Coronary artery (tissue), 2 donors: ENCODE results near the gene EBF4.

ENCODE experiments used
- DNase-seq: peaks from one replicate; pipeline ENCODE4 v3.0.0-alpha.2; 2017; ENCODE audit warnings: low spot score
- H3K27ac ChIP-seq, 2 donors: fragments of 200-600 bp; sonication (generic); one replicate each; pipeline ENCODE4 v1.5.1; 2016 to 2019
- H3K4me3 ChIP-seq: fragments of 200-600 bp; sonication (generic); 2 replicates; pipeline ENCODE4 v1.5.1; 2016; ENCODE audit warnings: mild to moderate bottlenecking, moderate library complexity
- CTCF ChIP-seq: fragments of 200-600 bp; sonication (generic); IDR thresholded peaks from one replicate; pipeline ENCODE4 v1.5.1; 2019; ENCODE audit warnings: antibody characterized with exemption

The EBF4 gene

GRCh38 chr20:2658414-2659354 lies 33.9 kb upstream of the EBF4 start:
- no peak for DNase-seq
- H3K27ac ChIP-seq = no peak overlapping the region

GRCh38 chr20:2659547-2659946 lies 33.0 kb upstream of the EBF4 start:
- Histone ChIP-seq H3K27ac (no peak overlapping the region), H3K4me3 (no peak overlapping the region)
- DNase-seq = no peak
- no peak for TF ChIP-seq CTCF

More at GRCh38 chr20:2658414-2659354, 33.9 kb upstream of the EBF4 start:
- no peak overlapping the region for H3K4me3 ChIP-seq
- no peak for TF ChIP-seq CTCF

- TF ChIP-seq CTCF = no peak
- Histone ChIP-seq H3K4me3 (peak overlapping the region; percentile 96), H3K27ac (peak overlapping the region; percentile 88 to 92)
Measured at GRCh38 chr20:2663364-2663886, 29.2 kb upstream of the EBF4 start.

DNA sequence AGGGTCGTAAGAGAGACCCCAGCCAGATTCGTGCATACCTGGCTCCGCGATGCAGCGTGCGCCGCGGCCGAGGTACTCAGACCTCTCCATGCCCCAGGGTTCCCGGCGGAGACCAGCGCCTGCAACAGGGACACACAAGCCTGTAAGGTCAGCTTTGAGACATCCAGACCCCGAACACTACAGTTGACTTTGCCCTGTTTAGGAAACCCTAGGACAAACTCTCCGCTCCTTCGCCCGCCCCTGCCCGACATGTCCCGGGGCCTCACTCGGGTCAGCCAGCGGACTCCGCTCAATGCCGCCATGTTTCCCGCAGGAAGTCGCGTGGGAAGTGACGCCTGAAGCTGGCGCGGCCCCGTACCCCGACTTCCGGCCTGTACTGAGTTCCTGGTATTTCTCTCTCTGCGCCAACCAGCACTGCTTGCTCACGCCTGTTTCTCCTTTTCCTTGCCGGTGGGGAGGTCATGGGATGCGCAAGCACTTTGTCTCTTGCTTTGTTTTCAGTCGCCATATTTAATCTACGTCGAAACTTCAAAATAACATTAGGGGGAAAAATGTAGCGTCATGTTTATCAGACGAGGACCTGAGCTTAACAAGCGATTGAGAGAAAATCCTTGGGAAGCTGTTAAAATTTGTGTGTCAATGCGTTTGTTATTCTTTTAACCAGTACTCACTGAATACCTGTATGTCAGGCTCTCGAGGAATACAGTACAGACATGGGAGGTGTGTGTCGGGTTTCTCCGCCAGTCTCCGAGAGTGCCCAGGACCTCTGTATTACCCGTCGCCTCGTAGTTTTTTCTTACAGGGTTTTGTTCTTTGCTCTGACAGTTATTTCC lies 28.5 kb upstream of the EBF4 start, which contains the start of gene IDH3B:
TSS of gene IDH3B (minus strand) at position 330 of the 833 bp plus-strand sequence. CDS start at position 302, 28 bp downstream.
- Histone ChIP-seq H3K27ac (peak within 1 kb of the TSS; percentile 88 to 92), H3K4me3 (peak within 1 kb of the TSS; percentile 96)
- no peak for TF ChIP-seq CTCF
- DNase-seq = peak; percentile 96

More at GRCh38 chr20:2663364-2663886, 29.2 kb upstream of the EBF4 start:
- DNase-seq = no peak

DNA sequence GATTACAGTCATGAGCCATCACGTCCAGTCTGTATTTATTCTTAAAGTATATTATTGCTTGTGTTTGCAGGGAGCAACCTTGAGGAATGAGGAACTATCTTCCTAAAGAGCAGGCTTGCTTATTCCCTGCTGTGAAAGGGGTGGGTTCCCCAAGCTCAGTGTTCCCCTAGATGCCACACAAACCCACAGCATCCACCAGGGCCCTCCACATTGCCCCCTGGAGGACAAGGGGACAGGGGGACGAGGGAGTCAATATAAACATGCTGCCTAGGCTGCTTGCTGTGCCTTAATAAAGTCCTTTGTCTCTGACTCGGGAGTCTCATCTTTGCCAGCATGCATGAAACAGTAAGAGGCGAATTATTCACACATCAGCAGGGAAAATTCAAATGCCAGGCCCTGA lies 20.6 kb upstream of the EBF4 start:
- no peak for DNase-seq
- Histone ChIP-seq H3K4me3 (no peak overlapping the region), H3K27ac (no peak overlapping the region)
- no peak for TF ChIP-seq CTCF

- DNase-seq = no peak
- H3K4me3 ChIP-seq = no peak overlapping the region
- TF ChIP-seq CTCF = no peak
- H3K27ac ChIP-seq = no peak overlapping the region
Measured at GRCh38 chr20:2672446-2672845, 20.1 kb upstream of the EBF4 start.
